Urinary bladder (tissue), 4 donors: ENCODE measurements around the gene MYO1B. TPM values are rescaled to one million over a fixed set of nuclear protein-coding genes. Genes with fewer than 3 reads are reported as not detected.

Source experiments
- DNase-seq: peaks from one replicate; pipeline ENCODE4 v3.0.0-alpha.2; 2015; ENCODE audit errors: extremely low spot score
- H3K27ac ChIP-seq: one replicate; pipeline ENCODE4 v1.5.1; 2013; ENCODE audit warnings: low read depth, mild to moderate bottlenecking, moderate library complexity
- H3K36me3 ChIP-seq: one replicate; pipeline ENCODE4 v1.6.1; 2013; ENCODE audit warnings: mild to moderate bottlenecking, moderate library complexity; ENCODE audit not compliant: insufficient read depth
- H3K4me1 ChIP-seq: one replicate; pipeline ENCODE4 v1.6.1; 2013; ENCODE audit warnings: mild to moderate bottlenecking, moderate library complexity; ENCODE audit not compliant: insufficient read depth
- H3K4me3 ChIP-seq: one replicate; pipeline ENCODE4 v1.5.1; 2013; ENCODE audit warnings: low read depth, low read length
- WGBS: extraction: QIAGEN DNeasy Blood & Tissue Kit; methylation state at CpG from one replicate; pipeline ENCODE4 v1.1.7; 2013; 5-methylcytosine and 5-hydroxymethylcytosine counted together
- polyA plus RNA-seq: library from polyadenylated mRNA; stranded (reverse); fragments of 200-250 nt; gene quantifications from one replicate; pipeline ENCODE4 v1.2.3, GENCODE V29; 2013
- total RNA-seq: library from RNA; depleted of rRNA; stranded (reverse); fragments of >200 nt; gene quantifications from one replicate; pipeline ENCODE4 v1.2.3, GENCODE V29; 2014
- donor health status: healthy with polysubstance abuse.
- donor health status: healthy.

Gene MYO1B
- total and polyA plus RNA-seq, 2 donors, result 8.7 to 138 TPM

- Histone ChIP-seq H3K27ac (no peak overlapping the region), H3K36me3 (no peaks in the 10 kb centered on the region), H3K4me3 (no peak overlapping the region), H3K4me1 (no peaks in the 10 kb centered on the region)
- 17% methylated on average over 4 of the region's 4 CpGs for WGBS
- peak; percentile 50 for DNase-seq
Observed at GRCh38 chr2:191318037-191318728, 73.0 kb downstream of the MYO1B start.

GRCh38 chr2:191318729-191319078 lies 73.5 kb downstream of the MYO1B start:
- H3K4me3 ChIP-seq, result no peak overlapping the region
- no peaks in the 10 kb centered on the region for H3K4me1 ChIP-seq
- H3K36me3 ChIP-seq, result no peaks in the 10 kb centered on the region
- H3K27ac ChIP-seq, result no peak overlapping the region
- no peak for DNase-seq

GRCh38 chr2:191319186-191319585 lies 74.0 kb downstream of the MYO1B start:
- whole genome bisulfite sequencing, result 72% methylated on average over 2 of the region's 2 CpGs
- Histone ChIP-seq H3K4me1 (no peaks in the 10 kb centered on the region), H3K27ac (no peak overlapping the region), H3K4me3 (no peak overlapping the region), H3K36me3 (no peaks in the 10 kb centered on the region)
- no peak for DNase-seq

- no peak for DNase-seq
- Histone ChIP-seq H3K4me1 (no peaks in the 10 kb centered on the region), H3K36me3 (no peaks in the 10 kb centered on the region), H3K4me3 (no peak overlapping the region), H3K27ac (no peak overlapping the region)
- WGBS, result 81% methylated on average over 1 of the region's 1 CpG
Observed at GRCh38 chr2:191320881-191321280, 75.7 kb downstream of the MYO1B start.

GRCh38 chr2:191321861-191322662 lies 76.9 kb downstream of the MYO1B start:
- no peak for DNase-seq
- no peak overlapping the region for H3K4me3 ChIP-seq
- H3K27ac ChIP-seq, result no peak overlapping the region
- no peaks in the 10 kb centered on the region for H3K4me1 ChIP-seq
- WGBS, result 76% methylated on average over 4 of the region's 4 CpGs
- H3K36me3 ChIP-seq, result no peaks in the 10 kb centered on the region

- H3K36me3 ChIP-seq, result no peaks in the 10 kb centered on the region
- 86% methylated on average over 2 of the region's 2 CpGs for WGBS
- DNase-seq, result no peak
- no peaks in the 10 kb centered on the region for H3K4me1 ChIP-seq
- no peak overlapping the region for H3K27ac ChIP-seq
- H3K4me3 ChIP-seq, result no peak overlapping the region
Observed at GRCh38 chr2:191322828-191323506, 77.8 kb downstream of the MYO1B start.

GRCh38 chr2:191325651-191326365 lies 80.6 kb downstream of the MYO1B start:
- Histone ChIP-seq H3K27ac (no peak overlapping the region), H3K4me3 (no peak overlapping the region)
- 87% methylated on average over 9 of the region's 9 CpGs for WGBS

GRCh38 chr2:191327484-191327883 lies 82.3 kb downstream of the MYO1B start:
- Histone ChIP-seq H3K4me1 (no peaks in the 10 kb centered on the region), H3K36me3 (no peaks in the 10 kb centered on the region), H3K27ac (no peak overlapping the region), H3K4me3 (no peak overlapping the region)
- DNase-seq, result no peak
- 86% methylated on average over 1 of the region's 1 CpG for WGBS

More at GRCh38 chr2:191325651-191326365, 80.6 kb downstream of the MYO1B start:
- Histone ChIP-seq H3K36me3 (no peaks in the 10 kb centered on the region), H3K4me1 (no peaks in the 10 kb centered on the region)
- DNase-seq, result no peak

- Histone ChIP-seq H3K4me1 (no peaks in the 10 kb centered on the region), H3K27ac (no peak overlapping the region), H3K4me3 (no peak overlapping the region), H3K36me3 (no peaks in the 10 kb centered on the region)
- DNase-seq, result no peak
- WGBS, result 93% methylated on average over 6 of the region's 6 CpGs
Observed at GRCh38 chr2:191328150-191328809, 83.1 kb downstream of the MYO1B start.

GRCh38 chr2:191329841-191330240 lies 84.6 kb downstream of the MYO1B start:
- Histone ChIP-seq H3K4me1 (no peaks in the 10 kb centered on the region), H3K4me3 (no peak overlapping the region), H3K36me3 (no peaks in the 10 kb centered on the region), H3K27ac (no peak overlapping the region)
- DNase-seq, result no peak
- whole genome bisulfite sequencing, result 84% methylated on average over 3 of the region's 3 CpGs

- no peak overlapping the region for H3K27ac ChIP-seq
- no peaks in the 10 kb centered on the region for H3K36me3 ChIP-seq
- no peaks in the 10 kb centered on the region for H3K4me1 ChIP-seq
- WGBS, result 75% methylated on average over 6 of the region's 6 CpGs
- no peak for DNase-seq
- H3K4me3 ChIP-seq, result no peak overlapping the region
Observed at GRCh38 chr2:191333911-191334357, 88.7 kb downstream of the MYO1B start.

- Histone ChIP-seq H3K4me3 (no peak overlapping the region), H3K36me3 (no peaks in the 10 kb centered on the region), H3K4me1 (no peaks in the 10 kb centered on the region), H3K27ac (no peak overlapping the region)
- WGBS, result 66% methylated on average over 3 of the region's 3 CpGs
- DNase-seq, result no peak
Observed at GRCh38 chr2:191335875-191336464, 90.8 kb downstream of the MYO1B start.

- no peaks in the 10 kb centered on the region for H3K36me3 ChIP-seq
- DNase-seq, result no peak
- H3K27ac ChIP-seq, result no peak overlapping the region
- 75% methylated on average over 3 of the region's 3 CpGs for WGBS
- no peaks in the 10 kb centered on the region for H3K4me1 ChIP-seq
- H3K4me3 ChIP-seq, result no peak overlapping the region
Observed at GRCh38 chr2:191341436-191341835, 96.2 kb downstream of the MYO1B start.
